Measurements from ENCODE around the gene EIF2B5.
A peak's percentile ranks its signal among the peaks of the same experiment; 100 is the strongest.
"Not testable (repeated sequence)": the region's sequence is repeated elsewhere in the genome, so short reads cannot be mapped to it uniquely, and the experiment has no call there.

The EIF2B5 gene

DNA sequence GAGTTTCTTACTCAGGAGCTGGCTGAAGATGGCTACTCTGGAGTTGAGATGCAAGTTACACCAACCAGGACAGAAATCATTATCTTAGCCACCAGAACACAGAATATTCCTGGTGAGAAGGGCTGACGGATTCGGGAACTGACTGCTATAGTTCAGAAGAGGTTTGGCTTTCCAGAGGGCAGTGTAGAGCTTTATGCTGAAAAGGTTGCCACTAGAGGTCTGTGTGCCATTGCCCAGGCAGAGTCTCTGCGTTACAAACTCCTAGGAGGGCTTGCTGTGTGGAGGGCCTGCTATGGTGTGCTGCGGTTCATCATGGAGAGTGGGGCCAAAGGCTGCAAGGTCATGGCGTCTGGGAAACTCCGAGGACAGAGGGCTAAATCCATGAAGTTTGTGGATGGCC, 14.6 kb downstream of the EIF2B5 start:
- not testable (repeated sequence) for H2BK5ac ChIP-seq (ENCODE audit: low read depth, low read length, poor library complexity, severe bottlenecking); H3K79me1 ChIP-seq (replicated peaks; ENCODE audit: low read length, poor library complexity, severe bottlenecking); H2AFZ ChIP-seq (ENCODE audit: low read depth, low read length); H2BK15ac ChIP-seq (ENCODE audit: low read depth, poor library complexity, severe bottlenecking); H3K27ac ChIP-seq (ENCODE audit: low read length, poor library complexity, severe bottlenecking); H4K8ac ChIP-seq (ENCODE audit: low read length); H3K23ac ChIP-seq (ENCODE audit: low read length in 2 of 2); H3K9me3 ChIP-seq (ENCODE audit: control insufficient read depth, low read length); H3K27me3 ChIP-seq (ENCODE audit: control insufficient read depth in 1 of 2, insufficient read depth in 1 of 2, low read length in 2 of 2); H3K4me1 ChIP-seq (ENCODE audit: control insufficient read depth, insufficient read depth, low read depth, low read length); H3K4ac ChIP-seq (ENCODE audit: low read depth in 1 of 2, low read length in 2 of 2); H3K9ac ChIP-seq (ENCODE audit: low read length); H3K4me2 ChIP-seq (ENCODE audit: low read length, poor library complexity, severe bottlenecking); DNase-seq; H2BK120ac ChIP-seq (ENCODE audit: low read depth, low read length); H3K4me3 ChIP-seq (ENCODE audit: insufficient read depth in 1 of 2, low read depth in 1 of 2, low read length in 2 of 2); H2BK12ac ChIP-seq (ENCODE audit: low read length in 2 of 2); H3K18ac ChIP-seq (ENCODE audit: low read depth in 1 of 2, low read length in 2 of 2); H2AK5ac ChIP-seq (ENCODE audit: low read length, severe bottlenecking); H4K91ac ChIP-seq (ENCODE audit: low read length)
- Histone ChIP-seq H3K36me3 (ENCODE audit: control insufficient read depth in 1 of 2, insufficient read depth in 2 of 2, low read depth in 1 of 2, low read length in 2 of 2) (peaks cover 3 to 22% of the 10 kb centered on the region in 2 experiments), H3K14ac (ENCODE audit: low read length in 2 of 2) (peak overlapping the region in 1 of 2 experiments; percentile 28)
- WGBS: 90% methylated on average over 6 of the region's 6 CpGs

DNA sequence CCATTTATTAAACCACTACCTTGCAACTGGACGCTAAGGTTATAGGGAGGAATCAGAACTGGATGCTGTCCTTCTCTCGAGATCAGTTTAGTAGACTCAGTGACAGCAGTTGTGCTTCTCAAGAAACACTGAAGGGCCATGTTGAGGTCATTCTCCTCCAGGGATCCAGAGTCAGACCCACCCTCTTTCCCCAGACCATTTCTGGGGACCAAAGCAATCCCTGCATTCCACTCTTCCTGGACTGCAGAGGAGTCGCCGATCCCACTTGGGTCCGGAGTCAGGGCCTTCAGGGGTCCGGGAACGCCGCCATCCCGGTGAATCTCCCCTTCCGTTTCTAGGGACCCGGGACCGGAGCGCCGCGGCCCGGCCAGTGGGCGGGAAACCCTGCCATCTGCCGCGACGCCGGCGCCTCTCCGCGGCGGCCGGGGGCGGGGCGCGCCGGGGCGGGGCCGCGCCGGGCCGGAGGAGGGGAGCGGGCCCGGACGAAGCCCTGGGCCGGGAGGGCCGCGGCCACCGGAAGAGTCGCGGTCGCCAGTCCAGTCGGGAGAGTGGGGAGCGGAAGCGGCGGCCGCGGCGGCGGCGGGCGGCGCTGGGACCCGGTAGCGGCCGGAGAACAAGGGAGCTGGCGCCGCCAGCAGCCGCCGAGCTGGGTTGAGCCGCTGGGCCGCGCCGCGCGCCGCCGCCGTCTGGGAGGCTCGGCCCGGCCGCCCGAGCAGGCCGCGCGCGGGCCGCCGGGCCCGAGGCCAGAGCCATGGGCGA, 19.9 kb downstream of the EIF2B5 start, which contains the start of gene DVL3:
Gene DVL3 (plus strand): TSS at position 493 of the 759 bp plus-strand sequence. CDS start 259 bp downstream, at position 752.
- Histone ChIP-seq H3K4me2 (ENCODE audit: low read length, poor library complexity, severe bottlenecking) (peak within 1 kb of the TSS; percentile 89), H3K36me3 (ENCODE audit: control insufficient read depth in 1 of 2, insufficient read depth in 2 of 2, low read depth in 1 of 2, low read length in 2 of 2) (no peaks in the 10 kb centered on the region), H3K27ac (ENCODE audit: low read length, poor library complexity, severe bottlenecking) (peak within 1 kb of the TSS; percentile 76), H4K91ac (ENCODE audit: low read length) (peak within 1 kb of the TSS; percentile 96), H3K23ac (ENCODE audit: low read length in 2 of 2) (peak within 1 kb of the TSS; percentile 90 to 99), H2AK5ac (ENCODE audit: low read length, severe bottlenecking) (peak within 1 kb of the TSS; percentile 41), H3K4ac (ENCODE audit: low read depth in 1 of 2, low read length in 2 of 2) (peak within 1 kb of the TSS; percentile 95 to 99), H3K4me1 (ENCODE audit: control insufficient read depth, insufficient read depth, low read depth, low read length) (peaks cover 10% of the 10 kb centered on the region), H3K14ac (ENCODE audit: low read length in 2 of 2) (peak within 1 kb of the TSS; percentile 62 to 94), H3K18ac (ENCODE audit: low read depth in 1 of 2, low read length in 2 of 2) (peak within 1 kb of the TSS; percentile 92 to 99), H3K27me3 (ENCODE audit: control insufficient read depth in 1 of 2, insufficient read depth in 1 of 2, low read length in 2 of 2) (no peaks in the 10 kb centered on the region), H2AFZ (ENCODE audit: low read depth, low read length) (no peak within 1 kb of the TSS), H3K4me3 (ENCODE audit: insufficient read depth in 1 of 2, low read depth in 1 of 2, low read length in 2 of 2) (peak within 1 kb of the TSS; percentile 83 to 88), H2BK15ac (ENCODE audit: low read depth, poor library complexity, severe bottlenecking) (peak within 1 kb of the TSS; percentile 100), H4K8ac (ENCODE audit: low read length) (peak within 1 kb of the TSS; percentile 91), H2BK120ac (ENCODE audit: low read depth, low read length) (peak within 1 kb of the TSS; percentile 71), H3K9ac (ENCODE audit: low read length) (peak within 1 kb of the TSS; percentile 97), H2BK5ac (ENCODE audit: low read depth, low read length, poor library complexity, severe bottlenecking) (peak within 1 kb of the TSS; percentile 81), H3K9me3 (ENCODE audit: control insufficient read depth, low read length) (no peaks in the 10 kb centered on the region), H2BK12ac (ENCODE audit: low read length in 2 of 2) (peak within 1 kb of the TSS in 1 of 2 experiments; percentile 71), H3K79me1 (replicated peaks; ENCODE audit: low read length, poor library complexity, severe bottlenecking) (peaks cover 3% of the 10 kb centered on the region)
- DNase-seq: peak; percentile 64
- under 1% methylated on average over 58 of the region's 84 CpGs for WGBS

DNA sequence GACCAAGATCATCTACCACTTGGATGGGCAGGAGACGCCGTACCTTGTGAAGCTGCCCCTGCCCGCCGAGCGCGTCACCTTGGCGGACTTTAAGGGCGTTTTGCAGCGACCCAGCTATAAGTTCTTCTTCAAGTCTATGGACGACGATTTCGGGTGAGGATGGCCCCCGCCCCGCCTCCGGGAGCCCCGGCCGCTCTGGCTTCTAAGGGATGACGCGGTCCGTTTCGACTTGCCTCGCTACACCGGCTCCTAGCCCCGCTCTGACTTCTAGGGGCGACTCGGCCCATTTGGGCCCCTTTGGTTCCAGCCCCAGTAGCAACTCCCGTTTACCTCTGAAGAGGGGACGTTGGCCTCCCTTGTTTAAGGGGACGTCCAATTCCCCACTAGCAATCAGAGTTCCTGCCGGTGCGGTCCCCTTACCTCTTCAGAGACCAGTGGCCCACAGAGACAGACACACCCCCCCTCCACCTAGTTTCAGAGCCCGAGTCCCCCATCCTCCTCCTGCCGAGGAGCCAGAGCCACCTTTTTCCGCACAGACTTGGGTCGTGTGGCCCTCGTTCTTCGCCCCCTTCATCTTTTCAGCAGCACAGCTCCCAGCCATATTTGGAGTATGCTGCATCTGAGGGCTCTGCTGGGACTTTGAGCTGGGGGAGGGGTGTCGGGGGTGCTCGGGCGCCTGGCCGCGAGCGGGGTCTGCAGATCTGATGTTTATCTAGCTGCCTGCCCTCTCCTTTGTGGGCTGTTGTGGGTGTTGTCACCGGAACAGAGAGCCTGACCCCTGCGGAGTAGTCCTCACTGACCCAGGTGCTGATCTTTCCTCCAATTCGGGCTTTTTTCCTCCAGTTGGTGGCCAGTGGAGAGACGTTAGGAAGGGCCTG, 20.7 kb downstream of the EIF2B5 start:
- H3K4ac ChIP-seq (ENCODE audit: low read depth in 1 of 2, low read length in 2 of 2): peak overlapping the region; percentile 95 to 99
- H2BK5ac ChIP-seq (ENCODE audit: low read depth, low read length, poor library complexity, severe bottlenecking): peak overlapping the region; percentile 81
- no peaks in the 10 kb centered on the region for H3K9me3 ChIP-seq (ENCODE audit: control insufficient read depth, low read length)
- peaks cover 0 to 5% of the 10 kb centered on the region in 2 experiments for H3K36me3 ChIP-seq (ENCODE audit: control insufficient read depth in 1 of 2, insufficient read depth in 2 of 2, low read depth in 1 of 2, low read length in 2 of 2)
- peak overlapping the region; percentile 92 to 99 for H3K18ac ChIP-seq (ENCODE audit: low read depth in 1 of 2, low read length in 2 of 2)
- H4K91ac ChIP-seq (ENCODE audit: low read length): peak overlapping the region; percentile 96
- H3K14ac ChIP-seq (ENCODE audit: low read length in 2 of 2): peak overlapping the region; percentile 62 to 94
- H2AK5ac ChIP-seq (ENCODE audit: low read length, severe bottlenecking): peak overlapping the region; percentile 41
- H3K23ac ChIP-seq (ENCODE audit: low read length in 2 of 2): peak overlapping the region; percentile 90 to 99
- no peaks in the 10 kb centered on the region for H3K27me3 ChIP-seq (ENCODE audit: control insufficient read depth in 1 of 2, insufficient read depth in 1 of 2, low read length in 2 of 2)
- DNase-seq: peak; percentile 60
- H3K9ac ChIP-seq (ENCODE audit: low read length): peak overlapping the region; percentile 97
- peak overlapping the region; percentile 71 for H2BK120ac ChIP-seq (ENCODE audit: low read depth, low read length)
- H4K8ac ChIP-seq (ENCODE audit: low read length): peak overlapping the region; percentile 91
- no peak overlapping the region for H2AFZ ChIP-seq (ENCODE audit: low read depth, low read length)
- peaks cover 16% of the 10 kb centered on the region for H3K4me1 ChIP-seq (ENCODE audit: control insufficient read depth, insufficient read depth, low read depth, low read length)
- under 1% methylated on average over 42 of the region's 47 CpGs for WGBS
- H3K4me3 ChIP-seq (ENCODE audit: insufficient read depth in 1 of 2, low read depth in 1 of 2, low read length in 2 of 2): peak overlapping the region; percentile 83 to 88
- peaks cover 3% of the 10 kb centered on the region for H3K79me1 ChIP-seq (replicated peaks; ENCODE audit: low read length, poor library complexity, severe bottlenecking)
- peak overlapping the region; percentile 89 for H3K4me2 ChIP-seq (ENCODE audit: low read length, poor library complexity, severe bottlenecking)
- H2BK12ac ChIP-seq (ENCODE audit: low read length in 2 of 2): peak overlapping the region in 1 of 2 experiments; percentile 71
- peak overlapping the region; percentile 76 for H3K27ac ChIP-seq (ENCODE audit: low read length, poor library complexity, severe bottlenecking)
- peak overlapping the region; percentile 100 for H2BK15ac ChIP-seq (ENCODE audit: low read depth, poor library complexity, severe bottlenecking)
